ENCODE measurements around the gene LRRC71. TPM values are rescaled to one million over a fixed set of nuclear protein-coding genes. Genes with fewer than 3 reads are reported as not detected.

Gene LRRC71
- total and polyA plus RNA-seq, 2 of the 4 experiments (the other 2 are of a cell fraction): 0.50 TPM; not detected in 1

GRCh38 chr1:156875341-156875615 is 45.2 kb upstream of the LRRC71 start:
- CTCF ChIA-PET: interaction anchor here (1.4 to 1.9 kb wide), 2 partner anchors 14 to 15 kb away, joined by 5 to 6 read pairs; partner anchors contain the start of gene NTRK1
- no peak overlapping the region for H3K4ac ChIP-seq (ENCODE audit: low read depth, low read length)
- no peak overlapping the region for H3K4me3 ChIP-seq (ENCODE audit: insufficient read depth, low read depth, low read length)
- peaks cover 6% of the 10 kb centered on the region; the same call in 1 of the 2 replicates for H4K20me1 ChIP-seq (ENCODE audit: insufficient read depth, low read length)
- H3K56ac ChIP-seq (ENCODE audit: extremely low read depth, insufficient read depth, low read length): no peak overlapping the region
- no peak overlapping the region for H3K27ac ChIP-seq (ENCODE audit: insufficient read depth, low read length)
- intact Hi-C loops (cut with micrococcal nuclease) (no loop called here), in situ Hi-C loops (cut with MboI; ENCODE audit: low sequenced_read_pairs) (no loop called here), dilution Hi-C loops (cut with HindIII; ENCODE audit: low sequenced_read_pairs, unreplicated experiment) (no loop called here)
- H2AFZ ChIP-seq (replicated peaks; ENCODE audit: low read length, poor library complexity): no peak overlapping the region
- H3K23ac ChIP-seq (ENCODE audit: low read depth, low read length): no peak overlapping the region
- no TSS peak for BruUV-seq (replicated peaks)
- peaks cover 2% of the 10 kb centered on the region for H3K4me1 ChIP-seq (ENCODE audit: control insufficient read depth, insufficient read depth, low read length)
- no peaks in the 10 kb centered on the region for H3K79me1 ChIP-seq (ENCODE audit: low read depth in 1 of 2, low read length in 2 of 2)
- H2BK5ac ChIP-seq (ENCODE audit: low read depth, low read length, poor library complexity, severe bottlenecking): no peak overlapping the region
- H4K8ac ChIP-seq (ENCODE audit: low read depth in 2 of 2, low read length in 2 of 2): no peak overlapping the region
- no peak overlapping the region for H4K5ac ChIP-seq (ENCODE audit: low read depth, low read length)
- no peak for DNase-seq
- peaks cover 1% of the 10 kb centered on the region; the same call in 1 of the 2 replicates for H3K9me1 ChIP-seq (ENCODE audit: insufficient read depth, low read length)
- H2BK15ac ChIP-seq (ENCODE audit: low read depth, low read length): no peak overlapping the region
- H2BK20ac ChIP-seq (ENCODE audit: low read depth, low read length): no peak overlapping the region
- WGBS, 2 experiments (ENCODE audit: extremely low coverage in 2 of 2, insufficient read length in 1 of 2): 60% methylated on average over 1 of the region's 5 CpGs; no CpG with 5 or more reads in 1 of the 2 experiments
- H3K14ac ChIP-seq (replicated peaks; ENCODE audit: low read depth, low read length): no peak overlapping the region
- H2AK5ac ChIP-seq (ENCODE audit: low read depth, low read length): no peak overlapping the region
- H3K36me3 ChIP-seq (ENCODE audit: control insufficient read depth, insufficient read depth, low read length): no peaks in the 10 kb centered on the region
- H3K9ac ChIP-seq (ENCODE audit: low read depth, low read length): no peak overlapping the region
- H3K18ac ChIP-seq (ENCODE audit: low read depth, low read length): no peak overlapping the region
- H4K91ac ChIP-seq (ENCODE audit: insufficient read depth, low read depth, low read length): no peak overlapping the region
- no peak overlapping the region for H2BK120ac ChIP-seq (ENCODE audit: low read depth, low read length)
- POLR2A ChIA-PET (ENCODE audit: unreplicated experiment): no interaction called here
- TF ChIP-seq CTCF (conservative IDR thresholded peaks at IDR 0.05; ENCODE audit: low read depth, low read length): no peak
- no peak for TF ChIP-seq USF2 (IDR thresholded peaks at IDR 0.05; ENCODE audit: low read depth, low read length)
- no peak for TF ChIP-seq SMC3 (IDR thresholded peaks at IDR 0.05; ENCODE audit: low read depth, low read length)
- no peak for TF ChIP-seq CHD1 (IDR thresholded peaks at IDR 0.05; ENCODE audit: low read depth, low read length)
- TF ChIP-seq MAFK (IDR thresholded peaks at IDR 0.05; ENCODE audit: low read depth, low read length): no peak
- TF ChIP-seq BHLHE40 (IDR thresholded peaks at IDR 0.05; ENCODE audit: low read depth, low read length): no peak
- TF ChIP-seq MXI1 (IDR thresholded peaks at IDR 0.05; ENCODE audit: borderline replicate concordance, low read depth, low read length): no peak
- no peak for TF ChIP-seq RFX5 (IDR thresholded peaks at IDR 0.05; ENCODE audit: low read depth, low read length)
- TF ChIP-seq CEBPB (IDR thresholded peaks at IDR 0.05; ENCODE audit: low read depth, low read length): no peak
- no peak for TF ChIP-seq RAD21 (IDR thresholded peaks at IDR 0.05; ENCODE audit: low read length)
- no peak for TF ChIP-seq RCOR1 (IDR thresholded peaks at IDR 0.05; ENCODE audit: insufficient replicate concordance, low read length)
- no peak for TF ChIP-seq NFE2L2 (IDR thresholded peaks at IDR 0.05; ENCODE audit: low read depth, low read length)
- no peak for TF ChIP-seq ELK1 (IDR thresholded peaks at IDR 0.05; ENCODE audit: borderline replicate concordance, low read depth, low read length)
- no peak for TF ChIP-seq POLR2A (IDR thresholded peaks at IDR 0.05; ENCODE audit: low read depth, low read length)
- no peak for TF ChIP-seq FOS (IDR thresholded peaks at IDR 0.05; ENCODE audit: low read depth, low read length)
- TF ChIP-seq MAZ (IDR thresholded peaks at IDR 0.05; ENCODE audit: borderline replicate concordance, low read depth, low read length): no peak
- no peaks in the 10 kb centered on the region for H3K9me3 ChIP-seq (ENCODE audit: control insufficient read depth, insufficient read depth, low read length)
- no peak overlapping the region for H3K4me2 ChIP-seq (ENCODE audit: low read depth, low read length)
- no peak overlapping the region for H2AK9ac ChIP-seq (replicated peaks; ENCODE audit: low read depth, low read length, poor library complexity)
- no peak for ATAC-seq (ENCODE audit: low read depth)
- peaks cover 57% of the 10 kb centered on the region for H3K27me3 ChIP-seq (ENCODE audit: control insufficient read depth, insufficient read depth, low read length)

Measured in IMR-90 (cell line).